Suppressor macrophage (primary cell): Measurements from ENCODE around the gene RALGAPA2.

ENCODE experiments used
- DNase-seq, 4 experiments: peaks; one replicate each; pipeline ENCODE4 v3.0.0-alpha.2; 2020 to 2022

Gene RALGAPA2

GRCh38 chr20:20683020-20683419, 29.4 kb downstream of the RALGAPA2 start:
- no peak for DNase-seq

DNA sequence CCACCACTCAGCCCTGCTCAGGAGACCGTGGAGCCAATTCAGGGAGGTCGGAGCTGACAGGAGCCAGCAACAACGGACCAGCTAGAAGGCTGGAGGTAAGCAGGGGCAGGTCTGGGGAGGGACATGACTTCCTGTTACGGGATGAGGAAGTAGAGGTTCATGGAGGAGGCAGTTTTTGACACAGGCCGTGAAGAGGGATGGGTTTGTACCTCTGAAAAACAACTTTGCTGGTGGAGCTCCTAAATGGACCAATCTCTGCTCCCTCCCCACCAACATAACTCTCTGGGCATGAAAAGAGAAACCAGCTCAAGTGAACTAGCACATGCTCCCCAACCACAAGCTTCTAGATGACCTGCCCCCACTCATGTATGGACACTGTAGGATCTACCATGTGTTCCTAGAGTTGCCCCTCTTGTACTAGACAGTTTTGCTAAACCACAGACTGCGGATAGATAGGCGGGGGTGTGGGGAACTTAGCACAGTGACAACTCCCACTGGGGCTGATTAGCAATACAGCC, 31.4 kb downstream of the RALGAPA2 start:
- DNase-seq: peak; percentile 27 to 62 (median 50)

DNA sequence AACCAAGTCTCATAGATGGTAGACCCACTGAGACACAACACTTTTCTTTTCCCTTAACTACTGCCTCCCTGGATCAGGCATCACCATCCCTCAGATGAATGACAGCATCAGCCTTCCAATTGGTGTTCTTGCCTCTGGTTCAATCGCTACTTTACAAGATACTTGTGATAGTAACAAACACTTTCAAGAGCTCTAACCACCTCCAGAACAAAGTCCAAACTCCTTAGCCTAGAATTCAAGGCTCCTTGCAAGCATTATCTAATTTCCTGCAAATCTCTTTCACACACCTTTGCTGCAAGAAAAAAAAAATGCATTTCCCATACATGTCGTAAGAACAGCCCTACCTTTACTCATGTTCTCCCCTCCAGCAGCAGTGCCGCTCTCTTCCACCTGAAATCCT, 33.1 kb downstream of the RALGAPA2 start:
- DNase-seq: no peak

DNA sequence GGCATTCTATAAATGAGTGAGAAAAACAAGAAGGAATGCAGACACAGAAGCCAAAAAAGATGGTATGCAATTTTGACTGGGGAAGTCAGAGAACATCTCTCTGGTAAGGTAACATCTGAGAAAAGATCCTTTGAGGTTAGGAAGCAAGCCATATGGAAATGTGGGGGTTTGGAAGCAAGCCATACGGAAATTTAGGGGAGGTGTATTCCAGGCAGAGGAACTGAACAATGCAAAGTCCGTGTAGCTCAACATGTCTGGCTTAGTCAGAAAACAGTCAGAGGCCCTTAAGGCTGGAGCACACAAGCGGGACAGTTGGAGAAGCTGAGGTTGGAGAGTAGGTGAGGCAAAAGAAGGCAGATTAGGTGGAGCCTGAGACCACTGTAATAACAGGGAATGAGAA, 35.3 kb downstream of the RALGAPA2 start:
- DNase-seq: no peak

DNA sequence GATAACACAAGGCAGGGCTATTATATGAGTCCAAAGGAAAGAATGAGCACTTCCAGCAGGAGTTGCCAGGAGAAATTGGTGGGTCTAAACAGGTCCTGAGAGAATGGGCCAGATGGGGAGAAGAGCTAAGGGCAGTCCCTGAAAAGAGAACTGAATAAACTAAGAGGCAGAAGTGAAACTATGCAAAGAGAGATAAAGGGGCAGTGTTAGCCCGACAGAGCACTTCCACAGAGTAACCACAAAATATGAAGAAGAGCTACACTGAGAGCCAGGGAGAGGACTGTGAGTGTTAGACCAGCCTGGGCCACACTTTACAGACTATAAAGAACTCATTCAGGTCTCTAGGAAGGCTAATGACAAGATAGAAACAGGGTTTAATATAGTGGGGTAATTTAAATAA, 43.8 kb downstream of the RALGAPA2 start:
- peak; percentile 55 to 78 (median 64) for DNase-seq

GRCh38 chr20:20666359-20666758, 46.1 kb downstream of the RALGAPA2 start:
- peak in 3 of 4 experiments; percentile 11 to 37 (median 13) for DNase-seq

GRCh38 chr20:20665606-20666332, 46.7 kb downstream of the RALGAPA2 start:
- DNase-seq: peak in 1 of 4 experiments; percentile 10

GRCh38 chr20:20664795-20665589, 47.5 kb downstream of the RALGAPA2 start:
- peak; percentile 26 to 67 (median 40) for DNase-seq

GRCh38 chr20:20663841-20664240, 48.6 kb downstream of the RALGAPA2 start:
- no peak for DNase-seq

- no peak for DNase-seq
Measured at GRCh38 chr20:20658871-20659431, 53.5 kb downstream of the RALGAPA2 start.

DNA sequence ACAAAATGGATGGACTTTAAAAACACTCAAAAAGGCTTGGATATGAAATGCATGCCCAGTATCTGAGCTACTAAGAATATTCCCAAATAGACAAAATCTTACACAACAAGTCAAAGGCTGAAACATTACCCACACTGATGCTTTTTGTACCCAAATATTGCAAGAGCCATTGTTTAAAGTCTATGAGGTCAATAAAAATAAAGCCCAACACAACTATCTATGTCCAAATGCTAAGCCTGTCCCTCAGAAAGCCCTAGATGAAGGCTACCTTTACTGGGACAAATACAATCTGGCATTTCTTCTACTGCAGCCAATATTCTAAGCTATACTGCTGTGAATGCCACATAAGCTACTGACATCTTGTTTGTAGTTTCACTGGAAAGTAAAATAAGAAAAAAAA, 54.3 kb downstream of the RALGAPA2 start:
- DNase-seq: no peak

DNA sequence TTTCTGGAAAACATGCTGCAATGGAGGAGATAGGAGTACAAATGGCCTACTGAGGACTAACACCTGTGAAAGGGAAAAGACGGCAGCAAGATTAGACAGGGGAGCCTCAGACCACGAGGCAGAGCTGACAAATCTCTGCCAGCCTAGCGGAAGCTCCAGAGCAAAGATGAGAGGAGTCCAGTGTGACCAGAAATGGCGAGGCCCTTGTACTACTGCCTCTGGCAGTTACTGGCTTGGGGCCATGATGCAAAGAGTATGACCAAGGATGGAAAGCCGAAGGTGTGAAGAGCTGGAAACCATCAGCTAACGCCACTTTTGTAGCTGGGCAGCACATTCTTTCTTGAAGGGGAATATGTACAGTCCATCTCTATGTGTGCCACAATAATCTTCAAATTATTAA, 55.4 kb downstream of the RALGAPA2 start:
- no peak for DNase-seq

DNA sequence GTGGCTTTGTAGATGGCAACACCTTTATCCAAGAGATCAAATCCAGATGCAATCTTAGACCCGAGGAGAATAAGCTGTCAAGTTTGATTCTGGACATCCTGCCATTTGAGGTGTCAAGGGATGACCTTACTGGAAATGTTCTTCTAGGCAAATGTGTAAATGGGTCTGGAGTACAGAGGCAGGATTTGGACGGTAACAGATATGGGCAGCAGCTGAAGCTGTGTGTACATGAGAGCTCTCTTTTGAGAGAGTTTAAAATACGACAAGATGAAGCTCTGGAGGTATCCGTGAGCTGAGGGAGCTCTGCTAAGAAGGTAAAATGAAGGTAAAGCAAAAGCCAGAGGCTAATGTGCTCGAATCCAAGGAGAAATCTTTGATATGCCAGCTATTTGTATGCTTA, 56.6 kb downstream of the RALGAPA2 start:
- DNase-seq: no peak

GRCh38 chr20:20649945-20650344, 62.5 kb downstream of the RALGAPA2 start:
- no peak for DNase-seq

- DNase-seq: no peak
Measured at GRCh38 chr20:20643927-20644326, 68.5 kb downstream of the RALGAPA2 start.

DNA sequence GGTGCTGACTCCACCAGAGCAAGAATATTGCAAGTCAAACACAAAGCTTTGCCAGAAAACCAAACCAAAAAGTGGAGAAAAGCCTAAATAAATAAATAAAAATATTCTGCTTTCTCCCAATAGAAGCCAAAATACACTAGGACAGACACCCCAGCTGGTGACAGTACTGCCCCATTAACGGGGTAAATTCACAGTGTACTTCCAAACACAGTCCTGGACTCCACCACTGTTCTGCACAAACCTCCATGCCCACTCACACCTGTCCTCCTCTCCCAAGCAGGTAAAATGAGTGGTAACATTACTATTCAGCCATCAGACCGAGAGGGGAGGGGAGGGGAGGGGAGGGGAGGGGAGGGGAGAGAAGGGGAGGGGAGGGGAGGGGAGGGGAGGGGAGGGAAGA, 70.7 kb downstream of the RALGAPA2 start:
- no peak for DNase-seq

DNA sequence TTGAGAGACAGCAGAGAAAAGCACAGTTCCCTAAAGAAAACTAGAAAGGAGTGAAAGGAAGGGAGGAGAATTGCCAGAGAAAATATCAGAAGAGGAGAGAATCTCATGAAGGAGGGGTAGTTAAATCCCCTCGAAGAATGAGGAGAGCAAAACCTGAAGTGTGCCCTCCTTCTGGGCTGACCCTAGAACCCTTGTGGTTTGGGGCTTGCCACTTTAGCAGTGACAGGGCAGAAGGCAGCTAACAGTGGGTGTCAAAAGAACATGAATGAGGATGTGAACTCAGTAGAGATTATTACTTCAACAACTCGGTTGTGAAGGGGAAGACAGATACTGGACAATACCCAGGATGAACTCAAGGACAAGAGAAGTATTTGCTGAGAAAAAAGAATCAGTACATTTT, 73.6 kb downstream of the RALGAPA2 start:
- peak in 2 of 4 experiments; percentile 11 to 18 for DNase-seq

- DNase-seq: no peak
Measured at GRCh38 chr20:20637998-20638725, 74.3 kb downstream of the RALGAPA2 start.

- no peak for DNase-seq
Measured at GRCh38 chr20:20635006-20635405, 77.4 kb downstream of the RALGAPA2 start.

DNA sequence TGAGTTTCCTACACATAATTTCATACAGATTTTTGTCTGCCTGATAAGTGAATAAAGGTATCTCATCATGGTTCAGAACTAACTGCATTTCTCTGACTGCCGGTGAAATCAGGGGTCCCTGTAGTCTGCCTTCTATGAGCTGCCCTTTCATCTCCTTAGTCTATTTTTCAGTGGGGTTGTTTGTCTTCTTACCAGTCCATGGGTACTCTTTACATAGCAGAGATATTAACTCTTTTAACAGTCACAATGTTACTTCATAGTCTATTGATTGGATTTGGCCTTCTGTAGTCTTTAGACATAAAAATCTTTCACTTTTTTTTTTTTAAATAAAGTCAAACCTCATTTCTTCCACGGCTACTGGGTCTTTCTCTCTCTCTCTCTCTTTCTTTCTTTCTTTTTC, 79.8 kb downstream of the RALGAPA2 start:
- no peak for DNase-seq

DNA sequence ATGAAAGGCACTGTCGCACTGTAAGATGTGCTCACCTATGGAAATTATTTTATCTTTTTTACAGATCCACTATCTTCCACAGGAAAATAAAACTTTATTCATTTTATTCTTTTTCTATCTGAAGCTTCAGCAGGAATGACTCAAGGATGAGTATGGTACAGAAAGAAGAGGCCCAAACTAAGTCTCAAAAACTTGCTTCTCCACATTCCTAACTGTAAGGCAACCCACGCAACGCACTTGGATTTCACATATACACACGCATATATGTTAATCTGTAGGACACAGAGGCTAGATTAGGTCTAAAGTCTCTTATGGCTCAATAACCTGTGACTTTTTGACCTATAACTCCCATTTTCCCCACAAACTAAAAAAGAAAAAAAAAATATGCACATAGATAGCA, 81.9 kb downstream of the RALGAPA2 start:
- DNase-seq: no peak

DNA sequence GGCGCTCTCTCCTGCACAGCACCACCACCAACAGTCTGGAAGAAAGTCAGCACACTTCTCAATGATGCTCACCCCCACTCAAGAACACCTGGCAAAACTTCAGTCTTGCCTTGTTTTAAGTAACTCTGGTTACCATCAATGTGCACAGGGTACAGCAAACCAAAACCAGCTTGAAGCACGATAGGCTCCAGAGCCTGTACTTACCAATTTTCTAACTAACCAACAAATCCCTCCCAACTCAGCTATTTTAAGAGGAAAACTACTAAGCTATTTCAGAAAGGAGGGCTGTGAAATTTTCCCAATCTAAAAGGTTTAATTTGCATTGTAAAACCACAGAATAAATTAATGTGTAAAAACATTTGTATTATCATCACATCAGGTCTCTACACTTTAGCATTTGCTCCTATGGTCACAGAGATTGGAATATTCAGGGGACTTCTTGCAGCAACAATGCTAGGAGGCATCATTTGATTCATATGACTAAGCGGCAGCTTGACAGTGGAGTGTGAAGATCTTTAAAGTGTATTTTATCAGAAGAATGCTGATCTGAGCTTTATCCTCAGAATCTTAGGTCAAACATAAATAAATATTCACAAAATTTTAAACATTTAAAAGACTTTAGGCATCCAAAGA, 82.8 kb downstream of the RALGAPA2 start:
- DNase-seq: no peak
